ENCODE measurements around the gene SPATC1L. TPM values are rescaled to one million over a fixed set of nuclear protein-coding genes. Genes with fewer than 3 reads are reported as not detected.

SPATC1L gene
- total and polyA plus RNA-seq, 2 of the 8 experiments (the other 6 are each of a cell fraction or from before 2014, with no cell fraction given): 24.9 to 50.0 TPM

- no peak overlapping the region; the same call in 1 of the 2 replicates for H2BK15ac ChIP-seq (ENCODE audit: low read length)
- H3K9me3 ChIP-seq (ENCODE audit: insufficient read depth in 2 of 2, low read depth in 1 of 2, low read length in 1 of 2): peaks cover 22 to 35% of the 10 kb centered on the region in 2 experiments; a peak in 3 of 4 replicates
- no peak overlapping the region for H3K4ac ChIP-seq (replicated peaks; ENCODE audit: insufficient read length, low read depth, low read length)
- DNase-seq (ENCODE audit: low read depth in 1 of 2, low spot score in 2 of 2) (no peak), FAIRE-seq (no peak)
- H2BK120ac ChIP-seq (replicated peaks; ENCODE audit: low read depth, low read length): no peak overlapping the region
- peak overlapping the region; percentile 54; the same call in 1 of the 2 replicates for H3K27ac ChIP-seq (ENCODE audit: low read depth, low read length)
- H3K56ac ChIP-seq (replicated peaks; ENCODE audit: insufficient read length, low read depth, low read length): peak overlapping the region; percentile 92
- ChIA-PET CTCF (ENCODE audit: partially characterized antibody) (interaction anchor here (1.2 kb wide), 3 partner anchors 10 to 99 kb away, joined by 3 to 5 read pairs (median 5); no protein-coding TSS in a partner anchor), POLR2A (ENCODE audit: partially characterized antibody) (interaction anchor here (0.7 to 1.2 kb wide), 3 partner anchors 12 to 97 kb away, joined by 3 to 4 read pairs (median 3); no protein-coding TSS in a partner anchor)
- H3K4me2 ChIP-seq (ENCODE audit: insufficient read depth in 1 of 2, low read depth in 2 of 2, low read length in 2 of 2): peak overlapping the region; percentile 91 to 92
- H4K5ac ChIP-seq (ENCODE audit: insufficient read length, low read depth, low read length): no peak overlapping the region
- peaks cover 2 to 36% (median 16%) of the 10 kb centered on the region in 4 experiments; a peak in 6 of 8 replicates for H3K36me3 ChIP-seq (ENCODE audit: control insufficient read depth in 2 of 4, insufficient read depth in 4 of 4, low read length in 3 of 4)
- no peak overlapping the region for H2BK20ac ChIP-seq (ENCODE audit: low read length)
- H3K4me3 ChIP-seq (ENCODE audit: extremely low read depth in 1 of 4, insufficient read depth in 2 of 4, low read depth in 3 of 4, low read length in 4 of 4): peak overlapping the region; percentile 70 to 78 (median 73)
- peaks cover 3 to 12% (median 6%) of the 10 kb centered on the region in 4 experiments for H3K4me1 ChIP-seq (replicated peaks in 1 of 4; ENCODE audit: control insufficient read depth in 3 of 4, insufficient read depth in 4 of 4, low read length in 3 of 4)
- H2BK5ac ChIP-seq (ENCODE audit: low read depth, low read length): peak overlapping the region; percentile 90; the same call in 1 of the 2 replicates
- peaks cover 7% of the 10 kb centered on the region; the same call in 1 of the 2 replicates for H3K23me2 ChIP-seq (ENCODE audit: low read depth, low read length)
- H2AFZ ChIP-seq (ENCODE audit: low read length): no peak overlapping the region
- peaks cover 0 to 4% (median 0%) of the 10 kb centered on the region in 4 experiments; a peak in 2 of 7 replicates for H3K27me3 ChIP-seq (replicated peaks in 1 of 4; ENCODE audit: control insufficient read depth in 3 of 4, extremely low read depth in 1 of 4, insufficient read depth in 3 of 4, low read length in 3 of 4)
- H3K18ac ChIP-seq (ENCODE audit: extremely low read depth, low read length): 0 out of 2 replicates have a peak overlapping the region, but pooled peaks have one; percentile 83
- H4K20me1 ChIP-seq (replicated peaks in 1 of 2; ENCODE audit: control insufficient read depth in 1 of 2, insufficient read depth in 2 of 2, low read length in 2 of 2): peaks cover 2 to 14% of the 10 kb centered on the region in 2 experiments
- 5% methylated on average over 20 of the region's 20 CpGs; no CpG with 5 or more reads in 1 of the 2 experiments for WGBS, 2 experiments (ENCODE audit: extremely low coverage in 1 of 2, insufficient coverage in 1 of 2, insufficient read length in 1 of 2, insufficient replicate concordance in 2 of 2, low coverage in 1 of 2, low lambda C conversion rate in 2 of 2, missing lambda C conversion rate in 1 of 2)
- H3K9ac ChIP-seq (replicated peaks in 1 of 4; ENCODE audit: extremely low read depth in 1 of 4, low read depth in 3 of 4, low read length in 3 of 4): peak overlapping the region in 1 of 4 experiments; percentile 40; a peak in 2 of 7 replicates
- H4K8ac ChIP-seq (ENCODE audit: extremely low read depth, insufficient read depth, low read length): no peak overlapping the region; the same call in 1 of the 2 replicates
- H3K14ac ChIP-seq (ENCODE audit: insufficient read length): no peak overlapping the region
- no peak overlapping the region for H2BK12ac ChIP-seq (ENCODE audit: low read depth, low read length)
- TF ChIP-seq ZNF274 (IDR thresholded peaks at IDR 0.05; ENCODE audit: borderline replicate concordance, extremely low read depth, low read length) (no peak), CREB1 (IDR thresholded peaks at IDR 0.05) (no peak), ASH2L (IDR thresholded peaks at IDR 0.05; ENCODE audit: low read length) (peak; percentile 40), MAFK (IDR thresholded peaks at IDR 0.05; ENCODE audit: low read depth, low read length) (no peak)
- peaks cover 14% of the 10 kb centered on the region for H3K79me1 ChIP-seq (ENCODE audit: low read depth, low read length)
- H4K91ac ChIP-seq (replicated peaks; ENCODE audit: insufficient read length, low read length): no peak overlapping the region
- H3K23ac ChIP-seq (ENCODE audit: insufficient read length): no peak overlapping the region
- H3K79me2 ChIP-seq (ENCODE audit: control insufficient read depth in 1 of 2, insufficient read depth in 2 of 2, low read length in 2 of 2): peaks cover 15 to 47% of the 10 kb centered on the region in 2 experiments; a peak in 3 of 4 replicates
- H2AK5ac ChIP-seq (ENCODE audit: low read depth, low read length): no peak overlapping the region
Measured at GRCh38 chr21:46227811-46228344, 43.6 kb upstream of the SPATC1L start.
